NCI-H345 treated with DMSO at 0.1 percent for 48 hours (cell line): Measurements from ENCODE around the gene LRRC74A.
A peak's percentile ranks its signal among the peaks of the same experiment; 100 is the strongest.

Experiments
- DNase-seq: peaks from one replicate; lab custom pipeline; 2025; ENCODE audit not compliant: unreplicated experiment; lab: John Stamatoyannopoulos, UW

LRRC74A gene

DNA sequence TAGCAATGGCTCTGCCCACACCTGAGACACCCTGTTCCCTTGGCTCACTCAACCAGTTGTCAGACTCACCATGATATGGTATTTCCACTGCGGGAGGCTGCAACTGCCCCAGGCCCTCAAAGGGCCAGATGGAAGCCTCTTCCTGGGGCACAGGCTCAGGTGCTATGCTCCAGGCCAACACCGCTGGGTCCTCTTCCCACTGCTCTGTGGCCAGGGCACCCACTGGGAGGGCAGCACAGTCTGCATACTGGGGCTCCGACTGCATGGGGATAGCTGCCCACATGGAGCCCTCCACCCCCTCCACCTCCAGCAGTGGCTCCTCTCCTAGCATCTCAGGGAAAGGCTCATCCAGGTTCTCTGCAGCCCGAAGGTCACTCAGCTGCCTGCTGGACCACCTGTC is 17.2 kb upstream of the LRRC74A start:
- no peak for DNase-seq

DNA sequence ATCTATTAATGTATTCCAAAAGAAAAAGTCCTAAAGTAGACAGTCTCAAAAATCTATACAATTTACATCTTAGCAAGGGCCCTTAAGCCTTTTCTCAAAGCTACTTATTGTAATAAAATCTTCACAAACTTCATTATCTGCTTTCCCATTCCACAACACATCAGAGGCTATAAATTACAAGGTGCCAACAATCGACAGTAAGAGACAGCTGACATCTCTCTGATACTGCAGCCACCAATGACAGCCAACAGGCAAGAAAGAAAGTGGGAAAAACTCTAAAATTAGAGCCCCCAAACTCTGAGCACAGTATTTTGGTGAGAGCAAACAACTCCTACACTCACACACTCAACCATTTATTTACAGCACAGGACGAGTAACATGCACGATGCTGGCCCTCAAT is 15.7 kb upstream of the LRRC74A start:
- no peak for DNase-seq

DNA sequence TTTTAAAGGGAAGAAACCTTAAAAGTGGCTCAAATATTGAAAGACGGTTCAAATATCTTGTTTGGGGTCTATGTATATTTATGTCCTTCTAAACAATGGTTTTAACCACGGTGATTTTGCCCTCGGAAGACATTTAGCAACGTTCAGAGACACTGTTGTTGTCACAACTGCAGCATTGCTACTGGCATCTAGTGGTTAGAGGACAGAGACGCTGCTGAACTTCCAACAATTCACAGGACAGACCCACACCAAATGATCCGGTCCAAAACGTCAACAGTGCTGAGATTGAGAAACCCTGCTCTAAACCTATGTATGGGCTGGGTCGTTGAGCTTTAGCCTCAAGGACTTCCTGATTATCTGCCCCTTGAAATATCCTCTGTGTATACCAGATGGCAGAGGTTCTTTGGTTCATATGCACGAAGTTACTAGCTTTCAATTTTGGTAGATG is 15.2 kb upstream of the LRRC74A start:
- DNase-seq, result no peak

DNA sequence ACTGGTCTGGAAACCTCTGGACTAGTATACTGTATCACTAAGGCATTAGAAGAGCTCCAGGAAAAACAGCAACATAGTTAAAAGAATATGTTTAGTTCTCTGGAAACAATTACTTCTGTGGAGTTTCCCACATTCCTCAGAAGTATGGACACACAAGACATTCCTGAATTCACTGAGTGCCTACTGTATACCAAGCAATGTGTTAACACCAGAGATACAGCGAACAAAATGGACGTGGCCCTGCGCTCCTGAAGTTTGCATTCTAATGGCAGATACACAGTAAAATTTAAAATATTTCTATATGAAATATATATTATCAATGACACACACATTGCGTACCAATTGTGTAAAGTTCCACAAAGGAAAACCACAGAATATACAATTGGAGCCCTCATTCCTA is 14.6 kb upstream of the LRRC74A start:
- DNase-seq, result no peak

DNA sequence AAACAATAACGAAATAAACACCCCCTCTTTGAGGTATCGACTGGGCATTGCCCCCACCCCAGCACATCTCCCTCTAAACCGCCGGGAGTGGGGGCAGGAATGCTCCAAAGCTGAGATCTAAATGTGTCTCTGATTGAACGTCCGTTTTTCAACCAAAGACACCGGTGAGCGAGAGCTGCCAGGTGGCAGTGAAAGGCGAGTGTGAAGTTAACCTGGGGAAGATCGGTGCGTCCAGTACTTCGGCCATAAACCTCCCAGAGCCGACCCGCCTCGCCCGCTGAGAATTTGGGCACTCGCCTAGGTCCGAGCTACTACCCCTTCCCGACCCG is 14.2 kb upstream of the LRRC74A start:
- DNase-seq, result no peak

DNA sequence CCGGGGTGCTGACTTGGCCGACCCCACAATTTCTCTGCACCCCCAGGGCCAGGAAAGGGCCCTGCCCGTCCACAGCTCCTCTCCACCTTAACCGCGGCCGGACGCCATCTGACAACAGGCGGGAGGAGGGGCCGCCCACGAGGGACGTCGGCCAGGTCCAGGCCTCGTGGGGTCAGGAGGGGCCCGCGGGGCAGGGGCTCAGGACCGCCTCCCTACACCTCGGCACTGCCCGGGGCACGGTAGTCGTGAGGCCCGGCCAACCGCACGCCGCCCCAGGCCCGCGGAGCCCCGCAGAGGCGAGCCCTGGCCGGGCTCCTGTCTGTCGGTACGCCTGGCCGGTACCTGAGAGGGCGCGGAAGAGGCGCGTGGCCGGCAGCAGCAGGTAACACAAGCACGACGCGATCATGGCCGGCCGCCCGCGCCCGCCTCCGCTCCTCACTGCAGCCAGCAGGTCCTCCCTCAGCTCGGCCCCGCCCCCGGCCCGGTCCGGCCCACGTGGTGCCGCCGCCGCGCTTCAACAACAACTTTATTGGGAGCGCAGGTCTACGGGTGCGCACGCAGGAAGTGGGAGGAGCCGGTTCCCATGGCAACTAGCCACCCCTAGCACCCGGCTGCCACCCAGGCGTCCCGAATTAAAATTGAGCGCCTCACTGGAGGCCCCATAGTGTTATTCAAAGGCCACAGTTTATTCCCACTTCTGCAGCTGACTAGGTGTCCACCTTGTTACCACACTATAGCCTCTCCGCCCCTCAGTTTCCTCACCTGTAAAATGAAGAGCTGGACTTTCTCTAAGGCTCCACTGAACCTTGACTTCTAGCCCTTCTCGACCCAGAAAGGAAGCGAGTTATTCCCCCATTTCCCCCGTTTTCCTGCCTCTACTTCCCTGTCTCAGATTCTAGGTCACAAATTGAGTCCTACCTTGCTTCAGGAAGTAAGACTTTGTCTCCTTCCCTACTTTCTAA is 13.5 kb upstream of the LRRC74A start, which contains the start of gene ANGEL1:
TSS of gene ANGEL1 (minus strand) at position 461 of the 962 bp plus-strand sequence. CDS start at position 406, 55 bp downstream.
- peak; percentile 80 for DNase-seq

DNA sequence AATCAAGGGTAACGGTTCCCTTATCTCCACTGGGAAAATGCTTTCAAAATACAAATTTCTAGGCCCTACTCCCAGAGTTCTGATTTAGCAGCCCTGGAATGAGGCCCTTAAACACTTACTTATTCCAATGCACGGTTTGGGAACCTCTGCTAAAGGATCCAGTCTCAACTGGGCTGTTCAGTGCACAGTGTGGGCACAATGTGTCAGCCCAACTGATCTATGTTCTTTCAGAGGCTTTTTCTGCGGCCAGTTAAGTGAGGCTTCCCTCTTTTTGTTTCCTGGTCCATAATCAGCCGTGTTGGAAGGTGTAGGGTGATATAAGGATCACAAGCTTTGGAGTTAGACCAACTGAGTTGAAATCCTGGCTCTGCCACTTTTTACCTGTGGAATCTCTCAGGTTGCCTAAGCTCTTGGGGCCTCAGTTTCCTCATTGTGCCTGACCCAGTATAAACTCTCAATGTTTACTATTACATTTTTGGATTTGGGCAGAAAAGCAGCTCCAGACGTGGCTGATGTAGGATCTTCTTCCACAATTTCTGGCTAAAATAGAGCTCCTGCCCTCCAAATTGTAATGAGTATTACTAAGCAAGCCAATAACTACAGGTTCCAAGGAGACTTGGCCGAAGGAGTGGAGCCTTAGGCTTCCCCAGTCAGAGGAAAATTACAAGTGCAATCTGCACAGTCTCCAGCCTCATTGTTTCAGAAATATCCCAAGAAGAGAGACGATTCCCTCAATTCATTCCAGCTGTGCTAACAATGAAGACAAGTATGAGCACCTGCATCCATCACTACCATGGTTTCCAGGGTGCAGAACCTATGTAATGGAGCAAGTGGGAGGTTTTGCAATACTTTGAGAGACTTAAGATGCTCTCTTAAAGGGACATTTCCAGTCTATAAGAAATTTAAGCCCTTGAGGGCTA is 11.2 kb upstream of the LRRC74A start:
- no peak for DNase-seq

DNA sequence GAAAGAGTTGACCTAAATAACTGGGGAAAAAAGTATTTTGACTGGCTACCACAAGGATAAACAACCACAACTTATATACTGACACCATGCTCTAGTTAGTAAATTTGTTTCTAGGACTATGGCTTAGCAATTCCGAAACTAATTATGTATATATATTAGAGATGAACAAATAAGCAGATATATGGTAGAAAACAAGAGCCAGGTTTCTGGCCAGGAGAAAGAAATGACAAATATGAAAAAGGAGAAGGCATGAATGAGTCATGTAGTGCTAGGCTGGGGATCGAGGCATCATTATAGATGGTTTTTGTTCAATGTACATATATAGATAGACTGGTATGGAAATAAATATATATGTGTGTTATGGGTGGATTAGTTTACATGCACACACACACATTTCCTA is 5.5 kb upstream of the LRRC74A start:
- no peak for DNase-seq

DNA sequence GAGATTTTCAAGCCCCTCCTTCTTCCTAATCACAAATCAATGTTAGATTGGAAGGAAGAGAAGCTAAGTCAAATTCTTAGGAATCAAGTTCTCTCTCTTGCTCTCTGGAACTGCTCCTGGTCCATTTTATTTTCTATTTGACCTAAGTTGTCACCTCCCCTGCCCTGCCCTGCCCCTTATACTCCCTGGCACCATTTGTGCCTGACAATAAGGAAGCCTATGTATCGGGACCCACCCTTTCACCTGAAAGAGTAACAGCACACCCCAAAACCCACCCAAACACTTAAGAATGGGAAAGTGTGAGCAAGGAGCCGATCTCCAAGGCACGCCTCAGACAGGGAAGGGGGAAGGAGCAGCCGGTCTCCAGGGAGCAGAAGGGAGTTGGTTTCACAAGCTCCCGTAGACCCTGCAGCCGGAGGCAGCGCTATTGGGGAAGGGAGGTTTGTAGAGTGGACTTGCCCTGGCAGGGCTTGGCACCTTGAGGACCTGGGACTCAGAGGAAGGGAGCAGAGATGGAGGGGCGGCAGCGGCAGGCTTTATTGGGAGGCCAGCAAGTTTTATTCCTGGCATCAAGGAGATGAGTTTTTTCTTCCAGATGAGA is 1.6 kb downstream of the LRRC74A start:
- DNase-seq, result no peak

DNA sequence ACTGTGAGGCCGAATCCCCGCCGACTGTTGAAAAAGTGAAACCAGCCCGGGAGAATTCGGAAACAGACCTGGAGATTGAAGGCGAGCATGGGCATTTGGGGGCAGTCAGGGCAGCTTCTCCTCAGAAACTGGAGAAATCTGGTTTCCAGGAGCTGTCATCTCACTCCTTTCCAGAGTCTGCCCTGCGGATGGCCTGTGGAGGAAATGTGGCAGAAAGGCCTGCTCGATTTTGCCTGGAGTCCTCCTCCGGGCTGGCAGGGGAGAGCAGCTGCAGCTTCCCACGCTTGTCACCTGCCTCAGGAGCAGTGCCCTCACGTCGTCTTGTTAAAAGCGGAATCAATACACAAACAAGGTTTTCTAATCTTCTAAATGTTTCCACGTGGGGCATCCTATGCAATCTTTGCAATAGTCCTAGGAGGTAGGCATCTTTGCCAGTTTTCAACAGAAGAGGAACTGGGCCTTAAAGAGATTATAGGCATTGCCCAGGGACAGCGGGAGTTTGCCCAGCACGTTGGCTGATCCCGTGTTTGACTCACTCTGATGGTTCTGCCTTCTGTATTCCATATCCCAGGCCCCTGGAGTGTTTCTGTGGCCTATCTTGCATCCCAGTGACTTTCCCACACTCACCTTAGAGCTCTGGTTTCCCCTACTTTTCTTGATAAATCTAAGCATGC is 2.3 kb downstream of the LRRC74A start:
- DNase-seq, result no peak

DNA sequence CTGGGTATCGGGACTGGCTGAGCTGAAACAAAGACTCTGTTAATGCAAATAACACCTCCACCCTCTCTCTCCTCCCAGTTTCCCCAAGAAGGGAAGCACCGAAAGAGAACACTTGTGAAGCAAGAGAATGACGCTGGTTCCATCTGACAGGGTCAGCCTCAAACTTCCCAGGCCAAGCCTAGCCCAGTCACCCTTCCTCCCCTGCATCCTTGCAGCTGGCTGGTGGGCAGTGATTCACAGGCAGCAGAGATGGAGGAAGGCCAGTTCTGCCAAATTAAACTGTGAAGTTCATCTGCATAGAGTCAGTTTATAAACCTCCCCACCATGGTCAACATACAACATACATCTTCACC is 2.8 kb downstream of the LRRC74A start:
- DNase-seq, result no peak

DNA sequence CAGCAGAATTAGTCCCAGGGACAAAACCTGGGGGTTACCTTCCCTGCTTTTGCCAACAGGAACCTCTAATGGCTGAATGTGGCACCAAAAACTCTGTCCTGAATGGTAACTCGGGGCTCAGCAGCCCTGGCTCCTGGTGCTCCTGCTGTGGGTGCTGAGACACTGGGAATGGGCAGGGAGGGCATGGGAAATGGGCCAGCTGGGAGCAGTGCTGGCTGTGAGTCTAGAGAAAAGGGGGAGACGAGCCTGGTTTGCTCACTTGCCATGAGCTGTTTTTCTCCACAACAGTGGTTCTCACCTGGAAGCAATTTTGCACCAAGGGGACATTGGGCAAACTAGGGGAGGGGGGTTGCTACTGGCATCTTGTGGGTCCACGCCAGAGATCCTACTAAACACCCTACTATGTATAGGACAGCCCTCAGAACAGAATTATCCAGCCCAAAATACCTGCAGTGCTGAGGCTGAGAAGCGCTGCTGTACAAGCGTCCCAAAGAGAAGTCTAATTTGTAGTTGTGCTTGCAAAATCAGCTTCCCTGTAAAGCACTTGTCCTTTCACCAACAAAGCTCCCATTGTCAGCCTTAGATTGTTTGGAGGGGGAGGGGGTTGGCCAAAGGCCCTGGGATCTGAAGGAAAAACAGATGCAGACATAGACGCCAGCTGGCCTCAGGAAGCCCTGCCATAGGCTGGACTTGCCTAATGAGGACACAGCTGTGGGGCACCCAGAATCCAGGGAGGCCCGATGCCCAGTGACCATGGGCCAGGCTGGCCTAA is 3.6 kb downstream of the LRRC74A start:
- no peak for DNase-seq

DNA sequence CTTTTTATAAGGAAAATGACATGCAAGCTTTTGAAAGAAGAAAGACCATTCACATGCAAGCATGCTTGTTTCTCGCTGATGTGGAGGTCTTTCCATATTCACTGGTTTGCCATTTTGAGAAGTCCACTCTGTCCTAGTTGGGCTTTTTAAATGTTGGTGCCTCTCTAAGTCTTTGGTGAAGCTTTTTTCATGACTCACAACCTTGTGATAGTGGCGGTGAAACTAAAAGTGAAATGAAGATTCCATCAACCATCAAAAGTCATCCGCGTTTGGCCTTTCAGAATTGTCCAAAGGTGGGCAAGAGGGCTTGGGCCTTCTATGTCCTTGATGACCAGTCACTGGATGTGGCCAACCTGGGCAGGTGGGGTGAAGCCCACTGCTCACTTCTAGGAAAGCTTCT is 4.3 kb downstream of the LRRC74A start:
- no peak for DNase-seq

DNA sequence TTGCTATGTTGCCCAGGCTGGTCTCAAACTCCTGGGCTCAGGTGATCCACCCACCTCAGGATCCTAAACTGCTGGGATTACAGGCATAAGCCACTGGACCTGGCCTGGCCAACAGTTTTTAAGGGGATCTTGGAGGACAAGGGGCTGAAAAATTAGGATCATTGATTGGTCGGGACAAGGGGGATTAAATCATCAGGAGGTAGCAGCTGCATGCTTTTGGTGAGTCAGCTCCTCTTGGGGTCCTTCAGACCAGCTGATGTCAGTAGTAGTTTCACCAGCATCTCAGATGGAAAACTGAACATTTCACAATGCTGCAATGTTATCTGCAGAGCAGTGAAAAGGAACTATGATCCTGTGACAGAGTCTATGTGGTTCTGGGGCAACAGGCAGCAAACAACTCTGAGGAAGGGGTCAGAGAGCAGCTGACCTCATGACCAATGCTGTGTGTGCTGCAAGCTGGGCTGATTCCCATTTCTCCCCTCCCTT is 6.3 kb downstream of the LRRC74A start:
- DNase-seq, result no peak

DNA sequence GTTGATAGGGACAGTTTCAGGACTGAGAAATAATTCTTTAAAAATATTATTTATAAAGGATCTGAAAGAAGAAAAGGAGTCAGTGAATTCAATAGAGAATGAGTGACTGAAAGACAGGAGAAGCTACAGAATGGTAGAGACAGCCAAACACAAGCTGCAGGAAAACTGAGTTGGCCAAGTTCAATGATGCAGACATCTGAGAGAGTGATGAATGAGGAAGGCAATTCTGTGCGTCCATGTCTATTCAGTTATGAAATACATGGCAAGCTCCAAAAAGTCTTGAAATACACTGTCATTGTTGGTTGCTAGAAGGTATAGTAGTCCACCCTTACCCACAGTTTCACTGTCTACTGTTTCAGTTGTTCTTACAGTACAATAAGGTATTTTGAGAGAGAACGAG is 6.8 kb downstream of the LRRC74A start:
- DNase-seq, result no peak

DNA sequence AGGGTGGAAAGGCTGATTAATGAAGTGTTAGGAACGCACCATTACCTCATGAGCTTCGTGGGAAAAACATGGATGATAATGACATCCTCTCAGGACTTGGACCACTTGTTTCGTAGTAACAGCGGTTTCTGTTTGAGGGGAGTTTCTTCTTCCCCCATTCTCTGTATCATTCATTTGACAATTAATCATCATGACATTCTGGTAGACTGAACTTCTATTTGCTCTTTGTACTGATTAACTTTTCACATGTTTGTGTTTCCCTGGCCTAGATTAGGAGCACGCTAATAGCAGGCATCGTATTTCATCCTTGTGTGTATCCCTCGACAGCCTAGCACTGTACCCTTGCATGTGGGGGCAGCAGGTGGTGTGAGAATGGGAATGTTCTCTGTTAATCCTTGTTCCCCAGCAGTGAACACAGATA is 8.0 kb downstream of the LRRC74A start:
- DNase-seq, result no peak

DNA sequence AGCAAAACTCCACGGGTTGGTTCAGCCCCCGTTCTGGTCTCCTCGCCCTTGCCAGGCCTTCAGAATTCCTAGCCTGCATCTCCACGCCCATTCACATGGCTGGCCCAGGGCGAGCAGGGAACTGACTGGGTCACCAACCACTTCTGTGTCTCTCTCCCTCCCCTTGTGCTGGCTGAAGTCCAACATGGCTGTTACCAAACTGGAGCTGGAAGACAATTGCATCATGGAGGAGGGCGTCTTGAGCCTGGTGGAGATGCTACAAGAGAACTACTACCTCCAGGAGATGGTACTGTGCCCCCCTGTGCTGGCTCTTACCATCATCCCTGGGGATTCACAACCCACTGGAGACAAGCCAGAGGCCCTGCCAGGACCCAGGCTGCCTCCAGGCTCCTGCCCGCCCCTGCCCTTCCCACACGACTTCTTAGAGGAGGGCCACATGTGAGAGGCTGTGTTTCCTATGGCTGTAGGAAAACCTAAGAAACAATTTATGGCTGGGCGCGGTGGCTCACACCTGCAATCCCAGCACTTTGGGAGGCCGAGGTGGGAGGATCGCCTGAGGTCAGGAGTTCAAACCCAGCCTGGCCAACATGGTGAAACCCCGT is 9.9 kb downstream of the LRRC74A start:
- no peak for DNase-seq

DNA sequence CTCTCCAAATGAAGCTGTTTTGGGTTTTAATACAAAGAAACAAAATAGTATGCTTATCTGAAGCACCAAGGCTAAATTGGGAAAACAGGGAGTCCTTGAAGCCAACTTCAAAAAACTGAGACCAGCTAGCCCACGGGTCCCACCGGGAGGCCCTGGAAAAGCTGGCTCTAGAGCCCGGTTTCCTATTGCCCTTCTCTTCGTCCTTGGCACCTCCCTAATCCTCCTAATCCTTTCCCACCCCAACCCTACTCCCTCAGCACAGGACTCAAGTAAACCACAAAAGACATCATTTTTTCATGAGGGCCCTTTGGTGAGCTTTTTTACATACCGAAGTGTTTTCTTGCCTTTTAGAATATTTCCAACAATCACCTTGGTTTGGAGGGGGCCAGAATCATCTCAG is 11.3 kb downstream of the LRRC74A start:
- no peak for DNase-seq

DNA sequence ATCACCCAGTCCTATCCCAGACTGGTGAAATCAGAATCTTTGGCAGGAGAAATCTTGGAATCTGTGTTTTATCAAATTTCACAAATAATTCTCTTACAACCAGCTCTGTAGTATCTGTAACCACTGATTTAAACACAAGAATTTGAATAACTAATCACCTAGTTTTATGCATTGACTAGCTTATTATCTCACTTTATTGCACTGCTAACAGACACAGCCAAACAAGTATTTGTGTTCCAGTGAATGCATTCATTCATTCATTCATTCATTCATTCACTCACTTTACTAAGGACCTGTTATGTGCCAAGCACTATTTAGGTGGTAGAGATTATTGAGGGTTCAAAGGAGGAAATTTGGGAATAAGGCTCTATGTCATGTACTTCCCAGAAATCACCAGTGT is 16.2 kb downstream of the LRRC74A start:
- DNase-seq, result no peak

DNA sequence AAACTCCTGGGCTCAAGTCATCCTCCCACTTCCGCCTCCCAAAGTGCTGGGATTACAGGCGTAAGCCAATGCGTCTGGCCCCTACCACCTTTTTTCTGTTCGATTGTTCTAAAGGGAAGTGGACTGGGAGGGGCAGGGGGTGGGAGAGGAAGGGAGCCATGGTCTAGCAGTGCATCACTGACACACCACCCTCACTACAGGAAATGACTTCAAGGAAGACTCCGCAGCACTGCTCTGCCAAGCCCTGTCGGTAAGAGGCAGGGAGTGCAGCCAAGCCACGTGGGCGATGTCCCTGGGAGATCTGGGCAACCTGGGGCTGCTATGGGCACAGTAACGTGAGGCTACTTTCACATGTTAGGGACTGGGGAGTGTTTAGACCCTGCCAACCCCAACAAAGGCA is 18.0 kb downstream of the LRRC74A start:
- no peak for DNase-seq
